Activated CD8-positive, alpha-beta memory T cell treated with anti-CD3 and anti-CD28 coated beads, Interleukin-2, amount 50 U/mL, for 1 hour (primary cell): ENCODE results near the gene IP6K3.

Source experiments
- DNase-seq: peaks from one replicate; pipeline ENCODE4 v3.0.0-alpha.2; 2020; ENCODE audit errors: extremely low read depth

IP6K3 gene

DNA sequence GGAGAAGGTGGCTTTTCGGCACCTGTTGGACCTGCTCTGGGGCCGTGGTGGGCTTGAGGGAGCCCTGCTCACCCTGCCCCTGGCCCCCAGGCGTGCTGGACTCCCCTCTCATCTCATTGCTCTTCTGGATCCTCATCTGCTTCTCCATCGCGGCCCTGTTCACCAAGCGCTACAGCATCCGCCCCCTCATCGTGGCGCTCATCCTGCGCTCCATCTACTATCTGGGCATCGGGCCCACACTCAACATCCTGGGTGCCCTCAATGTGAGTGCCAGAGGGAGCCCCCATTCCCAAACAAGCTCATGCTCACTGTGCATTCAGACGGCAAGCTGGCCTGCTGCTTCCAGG is 57.6 kb downstream of the IP6K3 start:
- no peak for DNase-seq

DNA sequence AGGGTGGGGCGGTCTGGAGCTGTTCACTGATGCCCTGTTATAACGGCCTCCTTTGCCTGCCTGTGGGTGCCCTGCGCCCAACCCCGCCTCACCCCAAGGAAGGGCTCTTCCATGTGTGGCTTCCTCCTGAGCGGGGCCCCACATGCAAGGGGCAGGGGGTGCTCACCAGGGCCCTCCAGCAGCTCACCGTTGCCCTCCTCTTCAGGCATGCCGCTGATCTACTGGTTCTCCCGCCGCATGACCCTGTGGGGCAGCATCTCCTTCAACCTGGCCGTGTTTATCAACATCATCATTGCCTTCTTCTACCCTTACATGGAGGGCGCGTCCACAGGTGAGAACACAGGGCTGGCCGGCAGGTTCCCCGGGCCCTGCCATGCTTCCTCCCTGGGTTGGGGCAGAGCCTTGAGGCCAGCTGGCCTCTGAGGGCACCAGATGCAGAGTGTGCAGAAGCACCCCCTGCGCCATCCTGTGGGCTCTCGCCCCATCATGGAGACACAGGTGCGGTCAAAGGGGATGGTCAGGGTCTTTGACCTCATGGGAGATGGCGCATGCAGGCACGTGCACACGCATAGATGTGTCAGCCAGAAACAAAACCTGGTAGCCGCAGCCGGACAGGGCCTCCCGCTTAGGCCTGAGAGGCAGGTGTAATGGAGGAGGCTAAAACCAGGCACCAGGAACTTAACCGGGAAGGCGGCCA is 58.1 kb downstream of the IP6K3 start:
- DNase-seq, result no peak

DNA sequence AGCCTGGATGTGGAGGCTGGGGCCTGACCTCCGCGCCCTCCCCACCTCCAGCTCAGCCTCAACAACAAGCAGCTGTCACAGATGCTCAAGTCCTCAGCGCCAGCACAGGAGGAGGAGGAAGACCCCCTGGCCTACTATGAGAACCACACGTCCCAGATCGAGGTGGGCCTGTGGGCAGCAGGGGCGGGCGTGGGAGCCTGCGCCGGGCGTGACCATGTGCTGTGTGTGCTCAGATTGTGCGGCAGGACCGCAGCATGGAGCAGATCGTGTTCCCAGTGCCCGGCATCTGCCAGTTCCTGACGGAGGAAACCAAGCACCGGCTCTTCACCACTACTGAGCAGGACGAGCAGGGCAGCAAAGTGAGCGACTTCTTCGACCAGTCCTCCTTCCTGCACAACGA is 58.7 kb downstream of the IP6K3 start:
- DNase-seq, result no peak

DNA sequence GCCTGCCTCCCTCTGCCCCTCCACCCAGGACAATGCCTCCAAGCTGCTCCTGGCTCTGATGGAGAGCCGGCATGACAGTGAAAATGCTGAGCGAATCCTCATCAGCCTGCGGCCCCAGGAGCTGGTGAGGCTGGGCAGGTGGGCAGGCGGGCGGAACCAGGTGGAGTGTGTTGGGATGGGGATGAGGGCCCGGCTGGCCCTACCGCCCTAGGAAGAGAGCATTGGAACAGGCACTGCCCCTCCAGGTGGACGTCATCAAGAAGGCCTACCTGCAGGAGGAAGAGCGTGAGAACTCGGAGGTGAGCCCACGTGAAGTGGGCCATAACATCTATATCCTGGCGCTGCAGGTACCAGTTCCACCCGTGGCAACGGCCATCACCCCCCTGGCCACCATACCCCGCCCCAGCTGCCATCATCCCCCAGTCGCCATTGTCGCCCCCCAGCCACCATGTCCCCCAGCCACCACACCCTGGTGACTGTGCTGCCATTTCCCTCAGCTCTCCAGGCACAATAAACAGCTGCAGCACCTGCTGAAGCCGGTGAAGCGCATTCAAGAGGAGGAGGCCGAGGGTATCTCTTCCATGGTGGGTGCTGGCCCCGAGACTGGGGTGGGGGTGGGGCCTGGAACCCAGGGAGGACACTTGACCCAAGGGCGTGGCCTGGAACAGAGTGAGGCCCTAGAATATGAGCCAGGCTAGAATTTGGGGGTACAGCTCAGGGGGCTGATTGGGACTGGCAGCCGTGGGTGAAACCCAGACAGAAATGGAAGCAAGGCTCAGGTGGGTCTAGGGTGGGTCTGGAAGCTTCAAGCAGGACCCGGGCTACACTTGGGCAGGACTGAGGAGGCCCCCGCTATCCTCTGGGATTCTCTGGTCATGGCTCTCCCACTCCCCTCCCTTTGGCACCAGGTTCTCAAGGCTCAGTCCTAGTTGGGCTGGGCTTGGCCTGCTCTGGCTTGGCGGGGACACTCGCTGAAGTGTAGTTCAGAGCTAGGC is 59.4 kb downstream of the IP6K3 start:
- no peak for DNase-seq

- no peak for DNase-seq
Measured at GRCh38 chr6:33686225-33686924, 60.3 kb downstream of the IP6K3 start.

DNA sequence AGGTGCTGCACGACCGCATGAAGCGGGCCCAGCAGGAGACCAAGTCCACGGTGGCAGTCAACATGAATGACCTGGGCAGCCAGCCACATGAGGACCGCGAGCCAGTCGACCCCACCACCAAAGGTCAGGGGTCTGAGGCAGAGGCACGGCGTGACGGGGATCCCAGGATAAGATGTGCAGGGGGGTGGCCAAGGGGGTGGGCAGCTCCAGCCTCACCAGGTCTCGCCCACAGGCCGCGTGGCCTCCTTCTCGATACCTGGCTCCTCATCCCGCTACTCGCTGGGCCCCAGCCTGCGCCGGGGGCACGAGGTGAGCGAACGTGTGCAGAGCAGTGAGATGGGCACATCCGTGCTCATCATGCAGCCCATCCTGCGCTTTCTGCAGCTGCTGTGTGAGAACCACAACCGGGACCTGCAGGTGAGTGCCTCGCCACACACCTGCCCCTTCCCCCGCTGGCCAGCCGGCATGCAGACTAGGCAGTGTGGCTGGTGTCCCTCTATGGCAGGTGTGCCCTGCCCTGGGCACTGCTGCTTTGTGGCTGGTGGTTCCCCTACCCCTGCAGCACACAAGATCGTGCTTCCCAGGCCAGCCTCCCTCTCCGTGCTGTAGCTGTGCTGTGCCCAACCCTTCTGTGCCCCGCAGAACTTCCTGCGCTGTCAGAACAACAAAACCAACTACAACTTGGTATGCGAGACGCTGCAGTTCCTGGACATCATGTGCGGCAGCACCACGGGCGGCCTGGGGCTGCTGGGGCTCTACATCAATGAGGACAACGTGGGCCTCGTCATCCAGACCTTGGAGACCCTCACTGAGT is 61.1 kb downstream of the IP6K3 start:
- no peak for DNase-seq

DNA sequence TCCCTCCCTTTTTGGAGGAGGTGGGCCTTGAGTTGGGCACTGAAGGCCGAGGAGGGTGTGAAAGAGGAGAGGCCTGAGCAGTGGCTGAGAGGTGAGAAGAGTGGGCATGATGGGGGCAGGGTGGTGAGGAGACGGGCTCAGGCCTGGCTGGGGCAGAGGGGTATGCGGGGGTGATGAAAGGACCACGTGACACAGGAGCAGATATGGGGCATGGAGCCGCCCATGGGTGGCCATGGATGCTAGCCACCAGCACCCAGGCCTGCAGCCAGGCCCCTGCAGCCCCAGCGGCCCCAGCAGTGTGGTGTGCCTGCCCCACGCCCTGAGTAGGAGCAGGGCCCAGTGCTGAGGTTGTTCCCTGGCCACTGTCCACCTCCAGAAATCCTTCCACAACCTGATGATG is 61.7 kb downstream of the IP6K3 start:
- no peak for DNase-seq

- DNase-seq, result no peak
Measured at GRCh38 chr6:33684428-33684896, 62.2 kb downstream of the IP6K3 start.

GRCh38 chr6:33683576-33684427 is 62.9 kb downstream of the IP6K3 start:
- DNase-seq, result no peak

DNA sequence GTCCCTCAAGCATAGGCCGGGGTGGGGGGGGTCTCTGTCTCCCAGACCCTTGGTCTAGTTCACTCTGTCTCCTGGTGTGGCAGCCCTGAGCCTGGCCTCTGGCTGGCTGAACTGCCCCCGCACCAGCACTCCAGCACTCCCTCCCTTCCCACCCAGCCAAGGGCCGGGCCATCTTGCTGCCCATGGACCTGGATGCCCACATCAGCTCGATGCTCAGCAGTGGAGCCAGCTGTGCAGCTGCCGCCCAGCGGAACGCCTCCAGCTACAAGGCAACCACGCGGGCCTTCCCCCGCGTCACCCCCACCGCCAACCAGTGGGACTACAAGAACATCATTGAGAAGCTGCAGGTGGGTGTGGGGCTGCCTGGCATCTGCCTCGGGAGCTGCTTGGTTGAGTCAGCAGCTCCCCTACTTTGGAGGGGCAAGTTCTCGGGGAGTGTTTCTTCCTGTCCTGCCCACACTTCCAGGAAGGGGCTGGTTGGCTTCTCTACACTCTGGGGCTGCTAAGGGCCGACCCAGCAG is 63.6 kb downstream of the IP6K3 start:
- no peak for DNase-seq

- DNase-seq, result no peak
Measured at GRCh38 chr6:33682341-33682740, 64.4 kb downstream of the IP6K3 start.

- no peak for DNase-seq
Measured at GRCh38 chr6:33679761-33680160, 66.9 kb downstream of the IP6K3 start.

GRCh38 chr6:33678932-33679490 is 67.7 kb downstream of the IP6K3 start:
- DNase-seq, result no peak

GRCh38 chr6:33678233-33678931 is 68.3 kb downstream of the IP6K3 start:
- DNase-seq, result no peak

GRCh38 chr6:33677689-33678088 is 69.0 kb downstream of the IP6K3 start:
- no peak for DNase-seq

DNA sequence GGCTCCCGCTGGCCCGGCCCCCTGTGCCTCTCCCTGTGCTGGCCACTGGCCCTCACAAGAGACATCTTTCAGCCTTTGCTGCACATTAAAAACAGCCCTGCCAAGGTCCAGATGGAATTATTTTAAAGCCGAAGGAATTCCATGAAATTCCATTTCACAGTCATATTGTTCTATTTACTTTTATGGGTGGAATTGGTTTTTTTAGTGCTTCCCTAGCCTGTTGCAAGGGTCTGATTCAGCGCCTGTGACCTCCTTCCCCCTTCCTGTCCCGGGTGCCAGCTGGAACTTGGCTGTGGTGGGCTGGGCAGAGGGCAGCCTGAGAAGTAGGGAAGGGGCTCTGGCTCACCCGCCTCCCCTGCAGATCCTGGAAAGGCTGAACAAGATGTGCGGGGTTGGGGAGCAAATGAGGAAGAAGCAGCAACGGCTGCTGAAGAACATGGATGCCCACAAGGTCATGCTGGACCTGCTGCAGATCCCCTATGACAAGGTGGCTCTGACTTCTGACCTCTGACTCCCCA is 69.5 kb downstream of the IP6K3 start:
- no peak for DNase-seq

- DNase-seq, result no peak
Measured at GRCh38 chr6:33676416-33677142, 70.1 kb downstream of the IP6K3 start.

GRCh38 chr6:33675968-33676367 is 70.7 kb downstream of the IP6K3 start:
- no peak for DNase-seq
